NOMO-1 treated with dmso at 0.1 percent for 144 hours (cell line): ENCODE measurements around the gene F2.
"Not testable (repeated sequence)": the region's sequence is repeated elsewhere in the genome, so short reads cannot be mapped to it uniquely, and the experiment has no call there.

Experiments
- DNase-seq: peaks from one replicate; lab custom pipeline; 2025; ENCODE audit not compliant: unreplicated experiment; lab: John Stamatoyannopoulos, UW

Gene F2

GRCh38 chr11:46712874-46713576, 6.0 kb upstream of the F2 start:
- no peak for DNase-seq

DNA sequence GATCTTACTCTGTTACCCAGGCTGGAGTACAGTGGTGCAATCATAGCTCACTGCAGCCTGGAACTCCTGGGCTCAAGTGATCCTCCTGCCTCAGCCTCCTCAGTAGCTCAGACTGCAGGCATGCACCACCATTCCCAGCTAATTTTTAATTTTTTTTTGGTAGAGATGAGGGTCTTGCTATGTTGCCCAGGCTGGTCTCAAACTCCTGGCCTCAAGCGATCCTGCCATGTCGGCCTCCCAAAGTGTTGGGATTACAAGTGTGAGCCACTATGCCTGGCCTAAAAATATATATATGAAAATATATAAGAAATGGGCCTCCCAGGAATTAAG, 1.2 kb upstream of the F2 start:
- DNase-seq: not testable (repeated sequence)

GRCh38 chr11:46718155-46719019, 626 bp upstream of the F2 start:
- no peak for DNase-seq

DNA sequence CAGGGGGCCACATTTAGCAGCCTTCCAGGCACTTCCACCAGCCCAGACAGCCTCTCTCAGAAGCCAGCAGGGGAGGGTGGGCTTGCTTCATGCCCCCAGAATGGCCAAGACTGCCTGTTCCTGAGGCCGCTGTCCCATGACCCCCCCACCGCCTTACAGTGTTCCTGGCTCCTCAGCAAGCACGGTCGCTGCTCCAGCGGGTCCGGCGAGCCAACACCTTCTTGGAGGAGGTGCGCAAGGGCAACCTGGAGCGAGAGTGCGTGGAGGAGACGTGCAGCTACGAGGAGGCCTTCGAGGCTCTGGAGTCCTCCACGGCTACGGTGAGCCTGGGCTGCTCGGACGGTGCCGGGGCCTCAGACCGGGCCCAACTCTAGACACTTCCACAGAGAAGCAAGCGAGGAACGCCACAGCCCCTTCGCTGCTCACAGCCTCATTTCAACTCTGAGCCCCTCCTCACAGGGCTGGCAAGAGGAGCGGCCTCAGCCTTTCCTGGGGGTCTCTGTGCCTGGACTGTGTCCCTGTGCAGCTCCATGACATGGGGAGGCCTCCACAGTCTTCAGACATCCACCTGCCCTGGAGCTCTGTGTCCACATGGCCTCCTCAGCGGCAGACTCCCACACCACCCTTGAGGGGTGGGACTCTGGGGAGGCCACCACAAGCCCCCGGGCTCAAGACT, 668 bp downstream of the F2 start:
- DNase-seq: no peak

- no peak for DNase-seq
These were observed 2.3 kb downstream of the F2 start for GRCh38 chr11:46721286-46721685.

GRCh38 chr11:46722566-46723358, 3.7 kb downstream of the F2 start:
- DNase-seq: no peak

DNA sequence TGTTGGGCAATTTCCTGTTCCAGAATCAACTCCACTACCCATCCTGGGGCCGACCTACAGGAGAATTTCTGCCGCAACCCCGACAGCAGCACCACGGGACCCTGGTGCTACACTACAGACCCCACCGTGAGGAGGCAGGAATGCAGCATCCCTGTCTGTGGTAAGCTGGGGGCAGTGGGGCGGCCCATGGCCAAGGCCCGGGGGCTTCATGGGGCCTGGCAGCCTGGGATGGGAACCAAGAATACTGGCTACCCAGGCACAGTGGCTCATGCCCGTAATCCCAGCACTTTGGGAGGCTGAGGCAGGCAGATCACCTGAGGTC, 4.3 kb downstream of the F2 start:
- no peak for DNase-seq

- no peak for DNase-seq
These were observed 5.1 kb downstream of the F2 start for GRCh38 chr11:46724088-46724487.

DNA sequence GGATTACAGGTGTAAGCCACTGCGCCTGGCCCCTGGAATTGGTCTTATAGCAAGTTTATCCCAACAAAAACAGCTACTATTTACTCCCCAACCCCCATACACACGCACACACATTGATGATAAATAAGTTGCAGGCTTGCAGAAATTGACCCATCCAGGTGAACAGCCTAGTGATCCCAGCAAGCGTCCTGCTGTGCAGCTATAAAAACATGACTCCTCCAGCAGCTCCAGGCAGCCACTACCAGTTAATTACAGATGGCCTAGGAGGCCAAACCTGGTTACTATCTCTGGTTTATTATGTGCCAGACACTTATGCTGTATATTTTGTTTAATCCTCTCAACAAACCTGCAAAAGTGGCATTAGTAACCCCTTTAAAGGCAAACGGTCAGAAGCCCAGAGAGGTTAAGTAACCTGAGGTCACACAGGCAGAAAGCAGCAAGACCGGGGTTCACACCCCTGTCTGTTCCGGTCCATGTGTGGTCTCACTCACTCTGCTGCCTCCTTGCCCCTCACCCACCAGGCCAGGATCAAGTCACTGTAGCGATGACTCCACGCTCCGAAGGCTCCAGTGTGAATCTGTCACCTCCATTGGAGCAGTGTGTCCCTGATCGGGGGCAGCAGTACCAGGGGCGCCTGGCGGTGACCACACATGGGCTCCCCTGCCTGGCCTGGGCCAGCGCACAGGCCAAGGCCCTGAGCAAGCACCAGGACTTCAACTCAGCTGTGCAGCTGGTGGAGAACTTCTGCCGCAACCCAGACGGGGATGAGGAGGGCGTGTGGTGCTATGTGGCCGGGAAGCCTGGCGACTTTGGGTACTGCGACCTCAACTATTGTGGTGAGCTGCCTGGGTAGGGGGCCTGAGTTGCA, 6.6 kb downstream of the F2 start:
- DNase-seq: no peak

DNA sequence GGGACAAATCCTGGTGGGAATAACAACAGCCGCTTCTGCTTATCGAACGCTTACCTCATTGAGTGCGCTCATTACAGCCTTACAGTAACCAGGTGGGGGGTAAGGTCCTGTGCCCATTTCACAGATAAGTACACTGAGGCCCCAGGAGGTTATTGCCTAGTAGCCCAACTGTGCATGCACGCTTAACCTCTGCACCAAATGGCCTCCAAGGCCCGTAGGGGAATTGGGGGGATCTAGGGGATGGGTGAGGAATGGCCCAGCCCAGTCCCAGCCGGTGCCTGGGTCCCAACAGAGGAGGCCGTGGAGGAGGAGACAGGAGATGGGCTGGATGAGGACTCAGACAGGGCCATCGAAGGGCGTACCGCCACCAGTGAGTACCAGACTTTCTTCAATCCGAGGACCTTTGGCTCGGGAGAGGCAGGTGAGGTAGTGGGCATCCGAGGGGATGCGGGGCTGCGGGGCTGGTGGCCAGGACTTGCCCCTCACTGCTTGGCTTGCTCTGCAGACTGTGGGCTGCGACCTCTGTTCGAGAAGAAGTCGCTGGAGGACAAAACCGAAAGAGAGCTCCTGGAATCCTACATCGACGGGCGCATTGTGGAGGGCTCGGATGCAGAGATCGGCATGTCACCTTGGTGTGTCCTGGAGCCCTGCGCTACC, 7.3 kb downstream of the F2 start:
- DNase-seq: no peak

GRCh38 chr11:46727952-46728658, 9.1 kb downstream of the F2 start:
- no peak for DNase-seq

- no peak for DNase-seq
These were observed 9.6 kb downstream of the F2 start for GRCh38 chr11:46728659-46729040.

- no peak for DNase-seq
These were observed 10.4 kb downstream of the F2 start for GRCh38 chr11:46729110-46730027.

DNA sequence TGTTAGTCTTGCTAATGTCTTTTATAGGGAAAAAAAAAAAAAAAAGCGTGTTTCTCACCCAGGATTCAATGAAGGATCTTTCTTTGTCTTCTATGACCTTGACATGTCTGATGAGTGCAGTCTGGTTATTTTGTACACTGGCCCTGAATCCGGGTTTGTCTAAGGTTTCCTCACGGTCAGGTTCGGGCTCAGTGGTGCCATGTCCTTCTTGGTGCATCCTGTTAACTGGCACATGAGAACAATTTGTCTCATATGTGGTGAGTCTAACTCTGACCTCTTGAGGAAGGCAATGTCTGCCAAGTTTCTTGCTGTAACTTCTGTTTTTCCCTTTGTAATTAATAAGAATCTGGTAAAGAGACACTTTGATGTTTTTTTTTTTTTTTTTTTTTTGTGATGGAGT, 12.5 kb downstream of the F2 start:
- DNase-seq: no peak

GRCh38 chr11:46733234-46733633, 14.2 kb downstream of the F2 start:
- DNase-seq: no peak

DNA sequence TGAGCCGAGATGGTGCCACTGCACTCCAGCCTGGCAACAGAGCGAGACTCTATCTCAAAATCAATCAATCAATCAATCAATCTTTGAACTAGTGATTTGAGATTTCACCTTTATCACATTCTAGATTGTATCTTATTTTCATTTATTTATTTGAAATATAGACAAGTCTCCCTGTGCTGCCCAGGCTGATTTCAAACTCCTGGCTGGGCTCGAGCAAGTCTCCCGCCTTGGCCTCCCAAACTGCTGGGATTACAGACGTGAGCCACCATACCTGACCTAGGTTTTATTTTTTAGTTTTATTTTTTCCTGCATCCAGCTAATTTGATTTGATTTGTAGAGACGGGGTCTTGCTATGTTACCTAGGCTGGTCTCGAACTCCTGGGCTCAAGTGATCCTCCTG, 17.1 kb downstream of the F2 start:
- DNase-seq: no peak

- no peak for DNase-seq
These were observed 17.6 kb downstream of the F2 start for GRCh38 chr11:46736615-46737014.

DNA sequence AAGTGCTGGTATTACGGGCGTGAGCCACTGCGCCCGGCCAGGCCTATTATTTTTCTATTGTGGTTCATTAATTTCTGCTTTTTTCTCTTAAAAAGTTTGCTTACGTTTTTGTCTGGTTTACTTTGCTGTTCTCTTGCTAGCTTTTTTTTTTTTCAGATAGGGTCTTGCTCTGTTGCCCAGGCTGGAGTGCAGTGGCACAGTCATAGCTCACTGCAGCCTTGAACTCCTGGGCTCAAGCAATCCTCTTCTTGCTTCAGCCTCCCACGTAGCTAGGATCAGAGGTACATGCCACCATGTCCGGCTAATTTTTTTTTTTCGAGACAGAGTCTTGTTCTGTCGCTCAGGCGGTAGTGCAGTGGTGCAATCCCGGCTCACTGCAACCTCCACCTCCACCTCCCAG, 18.7 kb downstream of the F2 start:
- no peak for DNase-seq
